DOHH2 (cell line): ENCODE results near the gene GALNT2.

Experiments used
- EZH2phosphoT487 ChIP-seq: fragments of 200-600 bp; sonication (generic); IDR thresholded peaks from 2 replicates; pipeline ENCODE4 v1.6.1; 2017; ENCODE audit warnings: borderline replicate concordance, mild to moderate bottlenecking, antibody characterized with exemption, low read length, moderate library complexity, mixed read lengths
- TF ChIP-seq, protein P1 (sequence below): fragments of 200-600 bp; sonication (generic); IDR thresholded peaks from one replicate; pipeline ENCODE4 v1.5.1; 2014; ENCODE audit warnings: antibody characterized with exemption, mild to moderate bottlenecking, low read depth, low read length; ENCODE audit not compliant: poor library complexity, severe bottlenecking

DNA sequence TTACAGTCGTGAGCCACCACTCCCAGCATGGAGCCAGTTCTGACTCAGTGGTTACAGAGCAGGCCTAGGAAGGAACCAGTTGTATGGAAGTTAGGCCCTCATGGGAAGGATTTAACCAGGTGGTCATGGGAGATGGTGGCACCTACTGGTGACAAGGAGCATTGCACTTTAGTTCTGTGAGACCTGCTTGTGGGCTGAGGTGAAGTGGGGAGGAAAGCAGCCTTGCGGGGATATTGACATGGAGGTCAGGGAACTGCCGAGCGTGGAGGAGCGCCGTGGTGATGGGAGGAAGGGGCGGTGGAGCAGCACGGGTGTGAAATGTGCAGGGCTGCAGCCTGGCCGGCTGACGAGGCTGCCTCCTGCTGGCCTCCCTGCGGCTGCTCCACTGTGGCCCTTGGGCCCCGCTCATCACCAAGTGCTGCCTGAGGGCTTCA is 100.4 kb downstream of the GALNT2 start:
- TF ChIP-seq, protein P1, sequence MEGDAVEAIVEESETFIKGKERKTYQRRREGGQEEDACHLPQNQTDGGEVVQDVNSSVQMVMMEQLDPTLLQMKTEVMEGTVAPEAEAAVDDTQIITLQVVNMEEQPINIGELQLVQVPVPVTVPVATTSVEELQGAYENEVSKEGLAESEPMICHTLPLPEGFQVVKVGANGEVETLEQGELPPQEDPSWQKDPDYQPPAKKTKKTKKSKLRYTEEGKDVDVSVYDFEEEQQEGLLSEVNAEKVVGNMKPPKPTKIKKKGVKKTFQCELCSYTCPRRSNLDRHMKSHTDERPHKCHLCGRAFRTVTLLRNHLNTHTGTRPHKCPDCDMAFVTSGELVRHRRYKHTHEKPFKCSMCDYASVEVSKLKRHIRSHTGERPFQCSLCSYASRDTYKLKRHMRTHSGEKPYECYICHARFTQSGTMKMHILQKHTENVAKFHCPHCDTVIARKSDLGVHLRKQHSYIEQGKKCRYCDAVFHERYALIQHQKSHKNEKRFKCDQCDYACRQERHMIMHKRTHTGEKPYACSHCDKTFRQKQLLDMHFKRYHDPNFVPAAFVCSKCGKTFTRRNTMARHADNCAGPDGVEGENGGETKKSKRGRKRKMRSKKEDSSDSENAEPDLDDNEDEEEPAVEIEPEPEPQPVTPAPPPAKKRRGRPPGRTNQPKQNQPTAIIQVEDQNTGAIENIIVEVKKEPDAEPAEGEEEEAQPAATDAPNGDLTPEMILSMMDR, result peak; percentile 99
- TF ChIP-seq EZH2phosphoT487, result no peak
